ENCODE measurements around the gene AP2S1. TPM values are rescaled to one million over a fixed set of nuclear protein-coding genes. Genes with fewer than 3 reads are reported as not detected.
"Not testable (repeated sequence)": the region's sequence is repeated elsewhere in the genome, so short reads cannot be mapped to it uniquely, and the experiment has no call there.

The AP2S1 gene
- total RNA-seq, 2 donors from 2014 or later: 32.2 to 49.1 TPM

DNA sequence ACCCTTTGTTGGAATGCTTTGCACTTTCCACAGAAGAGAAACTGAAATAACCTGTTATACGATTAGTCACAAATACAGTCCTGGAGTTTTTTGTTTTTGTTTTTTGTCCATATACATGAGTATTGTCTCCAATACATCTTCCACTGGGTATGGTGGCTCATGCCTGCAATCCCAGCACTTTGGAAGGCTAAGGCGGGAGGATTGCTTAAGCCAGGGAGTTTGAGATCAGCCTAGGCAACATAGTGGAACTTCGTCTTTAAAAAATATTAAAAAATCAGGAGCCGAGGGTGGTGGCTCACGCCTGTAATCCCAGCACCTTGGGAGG, 25.0 kb downstream of the AP2S1 start:
- TF ChIP-seq, protein P1, sequence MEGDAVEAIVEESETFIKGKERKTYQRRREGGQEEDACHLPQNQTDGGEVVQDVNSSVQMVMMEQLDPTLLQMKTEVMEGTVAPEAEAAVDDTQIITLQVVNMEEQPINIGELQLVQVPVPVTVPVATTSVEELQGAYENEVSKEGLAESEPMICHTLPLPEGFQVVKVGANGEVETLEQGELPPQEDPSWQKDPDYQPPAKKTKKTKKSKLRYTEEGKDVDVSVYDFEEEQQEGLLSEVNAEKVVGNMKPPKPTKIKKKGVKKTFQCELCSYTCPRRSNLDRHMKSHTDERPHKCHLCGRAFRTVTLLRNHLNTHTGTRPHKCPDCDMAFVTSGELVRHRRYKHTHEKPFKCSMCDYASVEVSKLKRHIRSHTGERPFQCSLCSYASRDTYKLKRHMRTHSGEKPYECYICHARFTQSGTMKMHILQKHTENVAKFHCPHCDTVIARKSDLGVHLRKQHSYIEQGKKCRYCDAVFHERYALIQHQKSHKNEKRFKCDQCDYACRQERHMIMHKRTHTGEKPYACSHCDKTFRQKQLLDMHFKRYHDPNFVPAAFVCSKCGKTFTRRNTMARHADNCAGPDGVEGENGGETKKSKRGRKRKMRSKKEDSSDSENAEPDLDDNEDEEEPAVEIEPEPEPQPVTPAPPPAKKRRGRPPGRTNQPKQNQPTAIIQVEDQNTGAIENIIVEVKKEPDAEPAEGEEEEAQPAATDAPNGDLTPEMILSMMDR (IDR thresholded peaks at IDR 0.05): no peak
- TF ChIP-seq POLR2A (IDR thresholded peaks at IDR 0.05): no peak
- peaks cover 5% of the 10 kb centered on the region for H3K4me1 ChIP-seq
- ATAC-seq (no peak), DNase-seq (no peak)
- H3K36me3 ChIP-seq (replicated peaks in 1 of 2; ENCODE audit: insufficient read depth in 1 of 2, low read depth in 2 of 2): no peaks in the 10 kb centered on the region
- intact Hi-C loops (cut with DNase I): no loop called here
- no peak overlapping the region for H3K27ac ChIP-seq
- no peaks in the 10 kb centered on the region for H3K27me3 ChIP-seq
- no peaks in the 10 kb centered on the region for H3K9me3 ChIP-seq
- H3K4me3 ChIP-seq: no peak overlapping the region
- WGBS, 2 donors: 79 to 80% methylated on average over 5 of the region's 5 CpGs

DNA sequence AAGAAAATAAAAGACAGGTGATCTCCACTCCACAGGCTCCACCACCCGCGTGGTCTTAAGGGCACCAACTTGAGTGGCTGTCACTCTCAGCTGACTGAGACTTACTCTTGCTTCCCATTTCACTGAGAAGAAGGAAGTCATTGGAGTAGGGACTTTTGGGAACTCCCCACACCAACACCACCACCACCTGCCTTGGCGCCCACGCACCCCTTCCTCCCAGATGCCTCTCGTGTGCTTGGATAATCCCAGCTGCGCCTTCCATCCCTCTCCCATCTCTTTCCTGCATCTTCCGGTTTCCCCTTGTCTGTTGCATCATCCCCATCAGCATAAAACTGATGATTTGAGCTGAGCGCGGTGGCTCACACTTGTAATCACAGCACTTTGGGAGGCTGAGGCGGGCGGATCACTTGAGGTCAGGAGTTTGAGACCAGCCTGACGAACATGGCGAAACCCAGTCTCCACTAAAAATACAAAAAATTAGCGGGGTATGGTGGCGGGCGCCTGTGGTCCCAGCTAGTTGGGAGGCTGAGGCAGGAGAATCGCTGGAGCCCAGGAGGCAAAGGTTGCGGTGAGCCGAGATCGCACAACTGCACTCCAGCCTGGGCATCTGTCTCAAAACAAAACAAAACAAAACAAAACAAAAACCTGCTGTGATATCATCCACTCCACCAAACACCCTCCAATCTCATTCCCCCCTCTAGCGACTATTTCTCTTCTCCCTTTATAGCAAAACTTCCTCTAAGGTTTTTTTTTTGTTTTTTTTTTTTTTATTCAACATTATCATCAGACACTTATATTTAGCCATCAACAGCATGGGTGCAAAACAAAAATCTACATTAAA, 25.5 kb downstream of the AP2S1 start:
- DNase-seq: peak in 1 of 4 donors; percentile 38

DNA sequence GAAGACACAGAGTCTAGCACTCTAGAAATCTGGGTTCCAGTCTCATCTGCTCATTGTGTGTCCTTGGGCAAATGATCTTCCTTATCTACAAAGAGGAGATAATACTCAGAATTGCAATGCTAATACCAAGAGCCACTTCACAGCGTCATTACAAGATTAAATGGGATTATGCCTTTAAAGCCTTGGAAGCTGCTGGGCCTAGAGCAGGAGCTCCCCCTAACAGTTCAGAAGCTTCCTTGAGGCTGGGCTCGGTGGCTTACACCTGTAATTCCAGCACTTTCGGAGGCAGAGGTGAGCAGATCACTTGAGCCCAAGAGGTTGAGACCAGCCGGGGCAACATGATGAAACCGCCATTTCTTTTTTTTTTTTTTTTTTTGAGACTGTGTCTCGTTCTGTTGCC, 27.6 kb downstream of the AP2S1 start:
- WGBS, 2 donors: 86 to 91% methylated on average over 6 of the region's 6 CpGs
- H3K27ac ChIP-seq: no peak overlapping the region

More for the DNA sequence above, 25.5 kb downstream of the AP2S1 start:
- intact Hi-C loops (cut with DNase I): no loop called here
- Histone ChIP-seq H3K4me3 (no peak overlapping the region), H3K27me3 (no peaks in the 10 kb centered on the region), H3K27ac (peak overlapping the region in 1 of 4 donors; percentile 24), H3K4me1 (peaks cover 5% of the 10 kb centered on the region), H3K9me3 (no peaks in the 10 kb centered on the region), H3K36me3 (replicated peaks in 1 of 2; ENCODE audit: insufficient read depth in 1 of 2, low read depth in 2 of 2) (no peaks in the 10 kb centered on the region)
- no peak for ATAC-seq
- TF ChIP-seq POLR2A (IDR thresholded peaks at IDR 0.05): no peak
- TF ChIP-seq, protein P1 (IDR thresholded peaks at IDR 0.05): no peak
- 70 to 91% methylated on average over 19 to 20 of the region's 21 CpGs for WGBS, 2 donors

DNA sequence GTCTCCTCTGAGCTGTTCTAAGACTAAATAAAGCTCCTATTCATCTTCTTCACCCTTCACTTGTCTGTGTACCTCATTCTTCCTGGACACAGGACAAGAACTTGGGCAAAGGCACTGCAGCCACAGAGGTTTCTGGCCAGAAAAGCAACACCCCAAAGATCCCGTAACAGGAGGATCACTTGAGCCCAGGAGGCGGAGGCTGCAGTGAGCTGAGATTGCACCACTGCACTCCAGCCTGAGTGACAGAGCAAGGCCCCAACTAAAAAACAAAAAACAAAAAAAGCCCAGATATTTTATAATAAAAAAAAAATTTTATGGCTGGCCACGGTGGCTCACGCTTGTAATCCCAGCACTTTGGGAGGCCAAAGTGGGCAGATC, 28.2 kb downstream of the AP2S1 start:
- 94 to 98% methylated on average over 4 of the region's 4 CpGs for WGBS, 2 donors
- H3K4me1 ChIP-seq; H3K9me3 ChIP-seq; H3K27ac ChIP-seq; H3K4me3 ChIP-seq; ATAC-seq; H3K27me3 ChIP-seq; intact Hi-C loops (cut with DNase I); H3K36me3 ChIP-seq (replicated peaks in 1 of 2; ENCODE audit: insufficient read depth in 1 of 2, low read depth in 2 of 2); DNase-seq: not testable (repeated sequence)

More for the DNA sequence above, 27.6 kb downstream of the AP2S1 start:
- no peak for ATAC-seq
- no peak overlapping the region for H3K4me3 ChIP-seq
- no peak for DNase-seq
- H3K36me3 ChIP-seq (replicated peaks in 1 of 2; ENCODE audit: insufficient read depth in 1 of 2, low read depth in 2 of 2): no peaks in the 10 kb centered on the region
- no peaks in the 10 kb centered on the region for H3K4me1 ChIP-seq
- TF ChIP-seq POLR2A (IDR thresholded peaks at IDR 0.05): no peak
- TF ChIP-seq, protein P1 (IDR thresholded peaks at IDR 0.05): no peak
- no peaks in the 10 kb centered on the region for H3K9me3 ChIP-seq
- H3K27me3 ChIP-seq: no peaks in the 10 kb centered on the region
- intact Hi-C loops (cut with DNase I): no loop called here

DNA sequence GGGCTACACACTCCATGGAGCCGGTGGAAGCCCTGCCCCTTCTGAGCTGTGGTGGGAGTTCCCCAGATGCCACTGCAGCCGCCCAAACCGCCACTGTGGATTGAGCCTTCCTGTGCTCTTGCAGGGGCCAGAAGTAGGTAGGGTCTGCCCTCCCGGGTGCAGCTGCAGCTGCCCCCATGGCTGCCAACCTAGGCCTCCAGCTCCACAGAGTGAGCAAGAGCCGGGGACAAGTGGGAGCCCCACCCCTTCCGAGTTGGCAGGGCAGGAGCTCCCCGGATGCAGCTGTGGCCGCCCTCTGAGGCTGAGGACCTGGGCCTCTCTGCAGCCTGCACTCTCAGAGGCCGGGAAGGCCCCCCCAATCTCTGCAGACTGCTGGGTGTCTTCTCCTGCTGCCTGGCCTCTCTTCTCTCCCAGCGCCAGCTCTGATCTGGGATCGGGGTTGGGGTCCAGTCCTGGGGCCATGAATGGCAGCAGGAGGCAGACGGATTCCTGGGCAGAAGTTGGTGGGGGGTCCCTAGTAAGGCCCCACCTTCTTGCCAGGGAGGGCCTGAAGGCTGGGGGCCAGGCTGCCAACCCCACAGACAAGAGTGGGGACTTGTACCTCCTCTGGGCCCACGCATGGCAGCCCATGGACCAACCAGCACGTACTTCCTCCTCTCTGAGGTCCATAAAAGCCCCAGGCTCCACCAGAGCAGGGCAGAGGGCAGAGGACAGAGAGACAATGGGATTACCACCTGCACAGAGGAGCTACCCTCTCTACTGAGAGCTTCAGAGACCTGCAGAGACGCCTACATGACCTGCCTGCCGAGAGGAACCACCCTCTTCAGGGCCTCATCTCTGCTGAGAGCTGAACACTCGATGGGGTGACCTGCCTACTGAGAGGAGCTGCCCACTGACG, 28.9 kb downstream of the AP2S1 start:
- Histone ChIP-seq H3K27ac (no peak overlapping the region), H3K27me3 (no peaks in the 10 kb centered on the region), H3K9me3 (no peaks in the 10 kb centered on the region), H3K36me3 (replicated peaks in 1 of 2; ENCODE audit: insufficient read depth in 1 of 2, low read depth in 2 of 2) (no peaks in the 10 kb centered on the region), H3K4me3 (no peak overlapping the region), H3K4me1 (no peaks in the 10 kb centered on the region)
- 81 to 98% methylated on average over 6 to 15 of the region's 18 CpGs for WGBS, 2 donors
- TF ChIP-seq POLR2A (IDR thresholded peaks at IDR 0.05): no peak
- TF ChIP-seq, protein P1 (IDR thresholded peaks at IDR 0.05): no peak
- intact Hi-C loops (cut with DNase I): no loop called here
- DNase-seq (no peak), ATAC-seq (no peak)

Data from body of pancreas (tissue), 4 donors.